PFSK-1 (cell line): Measurements from ENCODE around the gene MRAS.

Source experiments
- FOXP2 ChIP-seq: optimal IDR thresholded peaks from 2 replicates; pipeline ENCODE3; 2011; ENCODE audit warnings: borderline replicate concordance, control low read depth, inconsistent platforms; ENCODE audit not compliant: insufficient read depth; ENCODE audit errors: extremely low read length, extremely low read depth
- POLR2AphosphoS5 ChIP-seq: IDR thresholded peaks from 2 replicates; pipeline ENCODE4 v1.6.1; 2012; ENCODE audit warnings: low read depth, mild to moderate bottlenecking, control low read depth, low read length, moderate library complexity
- REST ChIP-seq, 2 experiments: IDR thresholded peaks; 2 replicates each; pipeline versions ENCODE4 v1.6.1 to v1.8.0; 2011 to 2012; ENCODE audit warnings: low read depth in 2 of 2, low read length in 2 of 2, control low read depth in 1 of 2, inconsistent platforms in 1 of 2, mild to moderate bottlenecking in 1 of 2, moderate library complexity in 1 of 2; ENCODE audit not compliant: insufficient read depth in 1 of 2
- SIN3A ChIP-seq: IDR thresholded peaks from 2 replicates; pipeline ENCODE4 v1.6.1; 2012; ENCODE audit warnings: mild to moderate bottlenecking, low read length, moderate library complexity, borderline replicate concordance; ENCODE audit not compliant: insufficient read depth
- TAF1 ChIP-seq: IDR thresholded peaks from 2 replicates; pipeline ENCODE4 v1.6.1; 2012; ENCODE audit warnings: low read length, control low read depth, borderline replicate concordance; ENCODE audit not compliant: insufficient read depth

MRAS gene

GRCh38 chr3:138418601-138419206 is 70.3 kb downstream of the MRAS start:
- TF ChIP-seq POLR2AphosphoS5 (no peak), REST (IDR thresholded peaks at IDR 0.05; ENCODE audit: insufficient read depth in 1 of 2, low read depth in 2 of 2, low read length in 2 of 2) (no peak), FOXP2 (no peak), TAF1 (no peak), SIN3A (no peak)

- no peak for TF ChIP-seq REST (IDR thresholded peaks at IDR 0.05; ENCODE audit: insufficient read depth in 1 of 2, low read depth in 2 of 2, low read length in 2 of 2)
- no peak for TF ChIP-seq POLR2AphosphoS5
- no peak for TF ChIP-seq TAF1
- no peak for TF ChIP-seq FOXP2
- no peak for TF ChIP-seq SIN3A
Measured at GRCh38 chr3:138423316-138423715, 74.9 kb downstream of the MRAS start.

GRCh38 chr3:138424323-138424722 is 75.9 kb downstream of the MRAS start:
- TF ChIP-seq FOXP2: no peak
- no peak for TF ChIP-seq POLR2AphosphoS5
- no peak for TF ChIP-seq SIN3A
- TF ChIP-seq REST (IDR thresholded peaks at IDR 0.05; ENCODE audit: insufficient read depth in 1 of 2, low read depth in 2 of 2, low read length in 2 of 2): no peak
- TF ChIP-seq TAF1: no peak

GRCh38 chr3:138426211-138426610 is 77.8 kb downstream of the MRAS start:
- TF ChIP-seq REST (IDR thresholded peaks at IDR 0.05; ENCODE audit: insufficient read depth in 1 of 2, low read depth in 2 of 2, low read length in 2 of 2) (no peak), FOXP2 (no peak), POLR2AphosphoS5 (no peak), SIN3A (no peak), TAF1 (no peak)
